ENCODE data around the gene ANKRD29.

The ANKRD29 gene

GRCh38 chr18:23673725-23674124 lies 11.0 kb upstream of the ANKRD29 start:
- FAIRE-seq, result no peak
- no peak for DNase-seq (ENCODE audit: insufficient read length, low spot score)
- TF ChIP-seq POLR2A (IDR thresholded peaks at IDR 0.05; ENCODE audit: low read depth, low read length), result no peak

- DNase-seq (ENCODE audit: insufficient read length, low spot score) (no peak), FAIRE-seq (no peak)
- no peak for TF ChIP-seq POLR2A (IDR thresholded peaks at IDR 0.05; ENCODE audit: low read depth, low read length)
These were observed 8.9 kb upstream of the ANKRD29 start for GRCh38 chr18:23671564-23671963.

GRCh38 chr18:23669804-23670405 lies 7.2 kb upstream of the ANKRD29 start:
- DNase-seq (ENCODE audit: insufficient read length, low spot score), result no peak
- no peak for FAIRE-seq
- no peak for TF ChIP-seq POLR2A (IDR thresholded peaks at IDR 0.05; ENCODE audit: low read depth, low read length)

GRCh38 chr18:23669202-23669766 lies 6.6 kb upstream of the ANKRD29 start:
- no peak for DNase-seq (ENCODE audit: insufficient read length, low spot score)
- FAIRE-seq, result no peak
- TF ChIP-seq POLR2A (IDR thresholded peaks at IDR 0.05; ENCODE audit: low read depth, low read length), result no peak

- FAIRE-seq (no peak), DNase-seq (ENCODE audit: insufficient read length, low spot score) (no peak)
- TF ChIP-seq POLR2A (IDR thresholded peaks at IDR 0.05; ENCODE audit: low read depth, low read length), result no peak
These were observed 6.0 kb upstream of the ANKRD29 start for GRCh38 chr18:23668731-23669130.

- no peak for FAIRE-seq
- DNase-seq (ENCODE audit: insufficient read length, low spot score), result no peak
- TF ChIP-seq POLR2A (IDR thresholded peaks at IDR 0.05; ENCODE audit: low read depth, low read length), result no peak
These were observed 4.4 kb upstream of the ANKRD29 start for GRCh38 chr18:23667114-23667513.

- FAIRE-seq, result no peak
- no peak for TF ChIP-seq POLR2A (IDR thresholded peaks at IDR 0.05; ENCODE audit: low read depth, low read length)
- no peak for DNase-seq (ENCODE audit: insufficient read length, low spot score)
These were observed 2.0 kb upstream of the ANKRD29 start for GRCh38 chr18:23664674-23665073.

GRCh38 chr18:23661735-23662308 lies 889 bp downstream of the ANKRD29 start:
- no peak for TF ChIP-seq POLR2A (IDR thresholded peaks at IDR 0.05; ENCODE audit: low read depth, low read length)
- DNase-seq (ENCODE audit: insufficient read length, low spot score) (no peak), FAIRE-seq (no peak)

GRCh38 chr18:23658285-23658684 lies 4.4 kb downstream of the ANKRD29 start:
- FAIRE-seq (no peak), DNase-seq (ENCODE audit: insufficient read length, low spot score) (no peak)
- no peak for TF ChIP-seq POLR2A (IDR thresholded peaks at IDR 0.05; ENCODE audit: low read depth, low read length)

GRCh38 chr18:23652232-23652631 lies 10.5 kb downstream of the ANKRD29 start:
- FAIRE-seq (no peak), DNase-seq (ENCODE audit: insufficient read length, low spot score) (no peak)
- no peak for TF ChIP-seq POLR2A (IDR thresholded peaks at IDR 0.05; ENCODE audit: low read depth, low read length)

GRCh38 chr18:23650968-23651927 lies 11.5 kb downstream of the ANKRD29 start:
- peak; percentile 89 for FAIRE-seq
- no peak for TF ChIP-seq POLR2A (IDR thresholded peaks at IDR 0.05; ENCODE audit: low read depth, low read length)
- peak; percentile 39 for DNase-seq (ENCODE audit: insufficient read length, low spot score)

- FAIRE-seq (no peak), DNase-seq (ENCODE audit: insufficient read length, low spot score) (no peak)
- no peak for TF ChIP-seq POLR2A (IDR thresholded peaks at IDR 0.05; ENCODE audit: low read depth, low read length)
These were observed 13.6 kb downstream of the ANKRD29 start for GRCh38 chr18:23648940-23649607.

GRCh38 chr18:23648456-23648855 lies 14.3 kb downstream of the ANKRD29 start:
- no peak for TF ChIP-seq POLR2A (IDR thresholded peaks at IDR 0.05; ENCODE audit: low read depth, low read length)
- DNase-seq (ENCODE audit: insufficient read length, low spot score) (no peak), FAIRE-seq (no peak)

- FAIRE-seq (no peak), DNase-seq (ENCODE audit: insufficient read length, low spot score) (no peak)
- no peak for TF ChIP-seq POLR2A (IDR thresholded peaks at IDR 0.05; ENCODE audit: low read depth, low read length)
These were observed 16.4 kb downstream of the ANKRD29 start for GRCh38 chr18:23646282-23646681.

Measured in H54 (cell line).